DOHH2 (cell line): ENCODE results near the gene HMGXB3.

Experiments used
- H3F3A ChIP-seq: fragments of 200-600 bp; sonication (generic), shearing (Covaris generic); 2 replicates; pipeline ENCODE4 v1.6.0; 2016; ENCODE audit warnings: antibody characterized with exemption, mild to moderate bottlenecking; ENCODE audit not compliant: control insufficient read depth, insufficient read depth
- H3K27ac ChIP-seq: fragments of 200-600 bp; sonication (generic); 2 replicates; pipeline ENCODE4 v1.5.1; 2014; ENCODE audit warnings: low read depth, mild to moderate bottlenecking, low read length, moderate library complexity
- H3K27me3 ChIP-seq: fragments of 200-600 bp; sonication (generic); 2 replicates; pipeline ENCODE4 v1.6.1; 2014; ENCODE audit warnings: mild to moderate bottlenecking, low read length, mixed read lengths; ENCODE audit not compliant: control insufficient read depth
- H3K36me3 ChIP-seq: fragments of 200-600 bp; sonication (generic); 2 replicates; pipeline ENCODE4 v1.6.1; 2014; ENCODE audit warnings: mild to moderate bottlenecking, low read length, moderate library complexity, mixed read lengths; ENCODE audit not compliant: control insufficient read depth
- H3K4me1 ChIP-seq: fragments of 200-600 bp; sonication (generic); 2 replicates; pipeline ENCODE4 v1.6.1; 2014; ENCODE audit warnings: mild to moderate bottlenecking, low read length, mixed read lengths; ENCODE audit not compliant: control insufficient read depth
- H3K4me2 ChIP-seq: fragments of 200-600 bp; sonication (generic); 2 replicates; pipeline ENCODE4 v1.6.0; 2014; ENCODE audit warnings: mild to moderate bottlenecking, low read length, moderate library complexity
- H3K4me3 ChIP-seq: fragments of 200-600 bp; sonication (generic); 2 replicates; pipeline ENCODE4 v1.5.1; 2014; ENCODE audit warnings: mild to moderate bottlenecking, low read length, mixed read lengths
- H3K79me2 ChIP-seq: fragments of 200-600 bp; sonication (generic); 2 replicates; pipeline ENCODE4 v1.6.1; 2014; ENCODE audit warnings: mild to moderate bottlenecking, low read length, mixed read lengths; ENCODE audit not compliant: control insufficient read depth
- H3K9me2 ChIP-seq: fragments of 200-600 bp; sonication (generic); replicated peaks from 2 replicates; pipeline ENCODE4 v1.6.1; 2014; ENCODE audit warnings: mild to moderate bottlenecking, low read length, mixed read lengths; ENCODE audit not compliant: control insufficient read depth
- H3K9me3 ChIP-seq: fragments of 200-600 bp; sonication (generic); 2 replicates; pipeline ENCODE4 v1.6.1; 2014; ENCODE audit warnings: antibody characterized with exemption, low read length, mixed read lengths; ENCODE audit not compliant: control insufficient read depth, insufficient read depth
- H4K20me1 ChIP-seq: fragments of 200-600 bp; sonication (generic); 2 replicates; pipeline ENCODE4 v1.6.0; 2014; ENCODE audit warnings: low read depth, mild to moderate bottlenecking, antibody characterized with exemption, low read length, moderate library complexity; ENCODE audit not compliant: control insufficient read depth, insufficient read depth
- CTCF ChIP-seq: fragments of 200-600 bp; sonication (generic); IDR thresholded peaks from one replicate; pipeline ENCODE4 v1.5.1; 2014; ENCODE audit warnings: antibody characterized with exemption, mild to moderate bottlenecking, low read depth, low read length; ENCODE audit not compliant: poor library complexity, severe bottlenecking
- EZH2phosphoT487 ChIP-seq: fragments of 200-600 bp; sonication (generic); IDR thresholded peaks from 2 replicates; pipeline ENCODE4 v1.6.1; 2017; ENCODE audit warnings: borderline replicate concordance, mild to moderate bottlenecking, antibody characterized with exemption, low read length, moderate library complexity, mixed read lengths

HMGXB3 gene

DNA sequence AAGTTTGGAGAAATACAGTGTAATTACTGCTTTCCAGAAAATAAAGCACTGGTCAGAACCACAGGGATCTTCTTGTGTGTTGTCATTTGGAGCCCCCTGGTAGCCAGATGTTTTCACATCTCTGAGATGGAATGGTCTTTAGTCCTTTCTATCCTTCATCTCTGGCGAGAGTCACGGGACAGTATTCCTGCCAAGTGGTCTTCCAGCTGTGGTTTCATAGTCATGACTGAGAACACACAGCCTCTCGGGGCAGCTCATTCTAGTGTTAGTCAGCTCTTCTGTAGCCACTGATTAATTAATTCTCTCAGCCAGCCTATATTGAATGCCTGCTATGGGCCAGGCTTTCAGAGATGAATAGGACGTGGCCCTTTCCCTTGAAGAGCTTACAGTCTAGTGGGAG is 34.1 kb downstream of the HMGXB3 start:
- no peak overlapping the region for H3K4me3 ChIP-seq
- H3F3A ChIP-seq = no peaks in the 10 kb centered on the region
- no peak overlapping the region for H3K4me2 ChIP-seq
- no peaks in the 10 kb centered on the region for H3K9me2 ChIP-seq
- peaks cover 9% of the 10 kb centered on the region for H3K4me1 ChIP-seq
- no peaks in the 10 kb centered on the region for H3K9me3 ChIP-seq
- no peaks in the 10 kb centered on the region; the same call in 1 of the 2 replicates for H3K79me2 ChIP-seq
- no peaks in the 10 kb centered on the region for H4K20me1 ChIP-seq
- TF ChIP-seq EZH2phosphoT487 = no peak
- no peak for TF ChIP-seq CTCF
- peaks cover 95% of the 10 kb centered on the region for H3K36me3 ChIP-seq
- H3K27me3 ChIP-seq = no peaks in the 10 kb centered on the region
- no peak overlapping the region for H3K27ac ChIP-seq

GRCh38 chr5:150035139-150035895 is 34.8 kb downstream of the HMGXB3 start:
- TF ChIP-seq CTCF (no peak), EZH2phosphoT487 (no peak)
- H3F3A ChIP-seq = no peaks in the 10 kb centered on the region
- no peaks in the 10 kb centered on the region for H3K9me3 ChIP-seq
- peaks cover 9% of the 10 kb centered on the region for H3K4me1 ChIP-seq
- H3K4me2 ChIP-seq = no peak overlapping the region
- H3K9me2 ChIP-seq = no peaks in the 10 kb centered on the region
- H4K20me1 ChIP-seq = no peaks in the 10 kb centered on the region
- H3K4me3 ChIP-seq = no peak overlapping the region
- H3K27ac ChIP-seq = no peak overlapping the region
- no peaks in the 10 kb centered on the region for H3K27me3 ChIP-seq
- no peaks in the 10 kb centered on the region; the same call in 1 of the 2 replicates for H3K79me2 ChIP-seq
- H3K36me3 ChIP-seq = peaks cover 96% of the 10 kb centered on the region

GRCh38 chr5:150036513-150036912 is 36.0 kb downstream of the HMGXB3 start:
- Histone ChIP-seq H3K9me2 (no peaks in the 10 kb centered on the region), H3F3A (no peaks in the 10 kb centered on the region), H3K27ac (no peak overlapping the region), H3K4me1 (peaks cover 9% of the 10 kb centered on the region), H3K4me3 (no peak overlapping the region), H3K4me2 (no peak overlapping the region), H3K27me3 (no peaks in the 10 kb centered on the region), H4K20me1 (no peaks in the 10 kb centered on the region), H3K9me3 (no peaks in the 10 kb centered on the region), H3K36me3 (peaks cover 96% of the 10 kb centered on the region), H3K79me2 (no peaks in the 10 kb centered on the region; the same call in 1 of the 2 replicates)
- TF ChIP-seq CTCF (no peak), EZH2phosphoT487 (no peak)
